SKM-1 treated with dmso at 0.1 percent for 144 hours (cell line): ENCODE results near the gene SLC43A2.
A peak's percentile ranks its signal among the peaks of the same experiment; 100 is the strongest.

ENCODE experiments used
- DNase-seq: peaks from one replicate; lab custom pipeline; 2025; ENCODE audit not compliant: unreplicated experiment; lab: John Stamatoyannopoulos, UW

The SLC43A2 gene

DNA sequence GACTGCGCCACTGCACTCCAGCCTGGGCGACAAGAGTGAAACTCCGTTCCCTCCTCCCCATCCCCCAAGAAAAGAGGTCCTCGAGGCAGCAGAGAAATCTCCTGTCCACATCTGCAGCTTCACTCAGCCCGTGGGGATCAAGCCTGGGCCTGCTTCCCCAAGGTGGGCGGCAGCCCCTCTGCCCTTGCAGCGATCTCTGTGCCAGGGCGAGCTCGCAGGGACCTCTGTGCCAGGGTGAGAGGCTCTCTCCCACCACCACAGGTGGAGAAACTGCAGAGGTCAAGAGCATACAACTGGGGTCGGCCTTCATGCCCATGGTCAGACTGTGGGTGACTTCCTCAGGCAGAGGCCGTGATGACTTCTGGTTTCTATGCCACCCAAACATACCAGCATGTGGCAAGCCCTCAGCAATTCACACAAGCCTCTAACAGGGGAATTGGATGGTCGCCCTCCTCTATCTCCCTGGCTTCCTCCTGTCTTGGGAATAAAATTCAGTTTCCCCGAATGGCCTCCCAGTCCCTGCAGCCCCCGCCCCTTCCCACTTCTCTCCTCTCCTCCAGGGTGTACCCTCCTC, 5.5 kb downstream of the SLC43A2 start:
- DNase-seq = no peak

DNA sequence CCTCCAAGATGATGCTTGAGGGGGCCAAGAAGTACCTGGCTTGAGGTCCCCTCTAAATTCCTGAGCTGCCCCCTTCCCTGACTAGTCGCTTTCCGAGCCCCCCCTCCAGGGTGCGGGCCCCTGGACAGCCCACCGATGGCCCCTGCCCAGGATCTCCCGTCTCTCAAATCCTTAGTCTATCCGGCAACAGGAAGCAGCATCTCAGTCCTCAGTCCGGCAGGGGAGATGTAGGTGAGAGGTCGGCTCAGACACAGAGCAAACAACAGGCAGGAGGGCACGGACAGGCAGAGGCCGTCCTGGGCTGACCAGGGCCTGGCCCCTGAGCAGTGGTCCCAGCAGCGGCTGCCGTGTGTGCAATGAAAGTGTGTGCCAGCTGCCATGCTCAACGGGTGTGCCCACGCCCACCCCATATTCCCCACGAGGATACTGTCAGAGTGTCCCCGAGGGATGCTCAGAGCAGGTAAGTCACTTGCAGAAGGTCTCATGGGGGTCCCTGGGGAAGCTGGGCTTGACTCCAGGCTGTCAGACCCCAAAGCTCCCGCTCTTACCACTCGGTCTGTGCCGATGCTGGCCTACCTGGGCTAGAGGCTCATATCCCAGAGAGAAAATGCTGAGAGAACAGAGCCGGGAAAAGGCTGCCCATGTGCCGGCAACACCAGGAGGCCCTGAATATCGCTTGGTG, 7.2 kb downstream of the SLC43A2 start:
- no peak for DNase-seq

DNA sequence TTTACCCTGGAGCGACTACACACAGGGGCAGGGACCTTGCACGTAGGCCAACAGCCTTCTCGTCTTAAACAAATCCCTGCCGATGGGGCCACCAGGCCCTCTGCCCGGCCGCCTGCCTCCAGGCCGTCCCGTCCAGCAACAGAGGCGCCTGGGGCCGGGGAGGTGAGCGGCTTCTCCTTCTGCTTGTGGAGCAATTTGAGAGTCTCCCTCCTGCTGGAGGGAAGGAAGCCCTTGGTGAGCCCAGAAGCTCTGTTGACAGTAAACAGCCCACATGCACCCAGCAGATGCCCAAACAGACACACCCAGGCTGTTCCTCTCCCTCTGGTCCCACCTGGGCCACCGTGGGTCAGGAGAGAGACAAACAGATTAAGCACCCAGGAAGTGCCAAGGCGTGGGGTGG, 8.1 kb downstream of the SLC43A2 start:
- no peak for DNase-seq

GRCh38 chr17:1617620-1618174, 10.9 kb downstream of the SLC43A2 start:
- no peak for DNase-seq

DNA sequence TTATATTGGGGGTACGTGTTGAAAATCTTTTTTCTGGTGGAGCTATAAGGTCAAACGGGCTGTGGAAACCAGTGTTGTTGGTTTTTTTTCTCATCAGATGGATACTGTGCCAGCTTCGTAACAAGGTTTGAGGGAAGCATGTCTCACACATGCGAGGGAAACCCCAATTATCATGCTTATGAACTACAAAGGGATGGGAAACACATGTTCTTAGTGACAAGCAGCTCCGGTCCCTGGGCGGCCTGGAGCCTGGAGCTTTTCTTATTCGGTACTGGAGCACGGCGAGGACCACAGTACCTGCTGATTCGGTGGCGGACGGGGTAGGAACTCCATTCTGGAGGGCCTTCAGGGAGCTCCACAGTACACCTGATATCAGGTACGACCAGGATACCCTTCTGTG, 12.5 kb downstream of the SLC43A2 start:
- no peak for DNase-seq

GRCh38 chr17:1612400-1612799, 16.2 kb downstream of the SLC43A2 start:
- no peak for DNase-seq

DNA sequence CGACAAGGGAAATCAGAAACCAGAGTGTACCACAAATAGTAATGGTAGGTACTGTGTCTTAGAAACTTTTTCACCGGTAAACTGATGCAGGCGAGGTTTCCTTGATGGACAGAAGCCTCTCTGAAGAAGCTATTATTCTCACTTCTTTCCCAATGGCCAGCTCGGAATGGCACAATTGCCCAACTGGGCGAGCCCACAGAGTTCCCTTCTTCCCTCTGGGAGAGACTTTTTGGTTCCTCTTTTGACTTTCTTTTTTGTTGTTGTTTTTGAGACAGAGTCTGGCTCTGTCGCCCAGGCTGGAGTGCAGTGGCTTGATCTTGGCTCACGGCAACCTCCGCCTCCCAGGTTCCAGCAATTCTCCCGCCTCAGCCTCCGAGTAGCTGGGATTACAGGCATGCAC, 16.9 kb downstream of the SLC43A2 start:
- DNase-seq = peak; percentile 20

DNA sequence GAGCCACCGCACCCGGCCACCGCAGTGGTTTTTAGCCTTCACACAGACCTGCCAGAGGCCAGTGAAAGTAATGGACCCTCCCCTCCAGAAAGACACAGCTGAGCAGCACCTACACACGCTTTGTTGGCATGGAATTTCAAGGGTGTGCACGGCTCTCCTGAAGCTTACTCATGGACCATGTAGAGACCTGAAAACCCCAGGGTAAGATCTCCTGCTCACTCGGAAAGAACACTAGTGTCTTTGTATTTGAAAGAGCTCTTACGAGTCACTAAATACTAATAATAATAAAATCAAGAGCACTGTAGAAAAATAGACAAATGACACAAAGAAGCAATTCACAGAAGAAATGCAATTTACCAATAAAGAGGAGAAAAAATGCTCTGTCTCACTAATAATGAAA, 20.0 kb downstream of the SLC43A2 start:
- DNase-seq = no peak

DNA sequence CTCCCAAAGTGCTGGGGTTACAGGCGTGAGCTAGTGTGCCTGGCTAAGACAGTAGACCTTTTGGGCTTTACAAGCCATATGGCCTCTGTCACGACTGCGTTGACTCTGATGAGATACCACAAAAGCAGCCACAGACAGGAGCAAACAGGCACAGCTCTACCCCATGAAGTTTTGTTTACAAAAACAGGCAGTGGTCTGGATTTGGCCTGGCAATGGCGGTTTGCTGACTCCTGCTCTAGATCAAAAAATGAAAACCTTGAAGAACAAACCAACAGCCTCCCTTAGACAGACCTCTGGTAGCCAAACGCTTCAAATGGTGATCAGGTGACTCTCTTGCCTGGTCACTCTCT, 20.7 kb downstream of the SLC43A2 start:
- no peak for DNase-seq

GRCh38 chr17:1606352-1606985, 22.2 kb downstream of the SLC43A2 start:
- DNase-seq = no peak

GRCh38 chr17:1605681-1606351, 22.8 kb downstream of the SLC43A2 start:
- DNase-seq = no peak

DNA sequence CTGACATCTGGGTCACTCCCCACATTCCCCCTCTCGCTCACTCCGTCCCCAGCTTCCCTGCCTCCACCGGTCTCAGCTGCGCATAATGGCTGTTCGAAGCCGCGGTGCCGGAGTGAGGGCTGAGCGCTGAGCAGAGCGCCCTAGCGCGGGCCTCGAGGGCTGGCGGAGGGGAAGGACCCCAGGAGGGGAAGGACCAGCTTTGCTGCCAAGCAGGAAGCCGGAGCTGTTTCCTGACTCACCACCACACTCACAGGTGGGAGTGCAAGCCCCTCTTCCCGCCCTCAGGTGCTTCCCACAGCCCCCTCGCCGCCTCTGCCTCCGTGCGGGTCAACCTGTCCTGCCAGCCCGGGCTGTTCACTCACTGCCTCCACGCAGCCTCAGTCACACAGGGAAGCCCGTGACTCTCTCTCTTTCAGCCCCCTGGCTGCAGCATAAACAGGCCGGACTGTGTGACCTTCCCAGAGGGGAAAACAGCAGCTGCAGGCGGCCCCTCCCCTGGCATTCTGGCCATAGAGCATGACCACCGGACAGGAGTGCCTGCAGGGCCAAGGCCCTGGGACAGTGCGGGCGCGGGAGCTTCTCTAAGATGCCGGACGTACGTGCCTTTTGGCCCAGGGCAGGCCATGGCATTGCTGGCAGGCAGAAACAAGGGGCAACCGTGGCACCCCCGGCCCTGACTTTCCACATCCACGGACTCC, 23.7 kb downstream of the SLC43A2 start:
- no peak for DNase-seq

GRCh38 chr17:1601571-1601970, 27.1 kb downstream of the SLC43A2 start:
- DNase-seq = no peak

- no peak for DNase-seq
Observed at GRCh38 chr17:1598399-1599095, 30.1 kb downstream of the SLC43A2 start.

- DNase-seq = no peak
Observed at GRCh38 chr17:1597861-1598342, 30.7 kb downstream of the SLC43A2 start.

DNA sequence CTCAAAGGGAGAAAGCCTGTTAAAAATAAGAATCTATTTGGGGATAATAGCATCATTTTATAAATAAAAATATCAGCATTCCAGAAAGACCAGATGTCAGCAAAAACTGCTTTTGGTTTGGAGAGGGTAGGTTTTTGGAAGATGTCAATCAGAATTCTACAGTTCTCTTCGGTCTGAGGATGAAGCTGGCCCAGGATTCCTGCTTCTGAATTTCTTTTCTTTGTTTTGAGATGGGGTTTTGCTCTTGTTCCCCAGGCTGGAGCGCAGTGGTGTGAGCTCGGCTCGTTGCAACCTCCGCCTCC, 35.1 kb downstream of the SLC43A2 start:
- DNase-seq = no peak

DNA sequence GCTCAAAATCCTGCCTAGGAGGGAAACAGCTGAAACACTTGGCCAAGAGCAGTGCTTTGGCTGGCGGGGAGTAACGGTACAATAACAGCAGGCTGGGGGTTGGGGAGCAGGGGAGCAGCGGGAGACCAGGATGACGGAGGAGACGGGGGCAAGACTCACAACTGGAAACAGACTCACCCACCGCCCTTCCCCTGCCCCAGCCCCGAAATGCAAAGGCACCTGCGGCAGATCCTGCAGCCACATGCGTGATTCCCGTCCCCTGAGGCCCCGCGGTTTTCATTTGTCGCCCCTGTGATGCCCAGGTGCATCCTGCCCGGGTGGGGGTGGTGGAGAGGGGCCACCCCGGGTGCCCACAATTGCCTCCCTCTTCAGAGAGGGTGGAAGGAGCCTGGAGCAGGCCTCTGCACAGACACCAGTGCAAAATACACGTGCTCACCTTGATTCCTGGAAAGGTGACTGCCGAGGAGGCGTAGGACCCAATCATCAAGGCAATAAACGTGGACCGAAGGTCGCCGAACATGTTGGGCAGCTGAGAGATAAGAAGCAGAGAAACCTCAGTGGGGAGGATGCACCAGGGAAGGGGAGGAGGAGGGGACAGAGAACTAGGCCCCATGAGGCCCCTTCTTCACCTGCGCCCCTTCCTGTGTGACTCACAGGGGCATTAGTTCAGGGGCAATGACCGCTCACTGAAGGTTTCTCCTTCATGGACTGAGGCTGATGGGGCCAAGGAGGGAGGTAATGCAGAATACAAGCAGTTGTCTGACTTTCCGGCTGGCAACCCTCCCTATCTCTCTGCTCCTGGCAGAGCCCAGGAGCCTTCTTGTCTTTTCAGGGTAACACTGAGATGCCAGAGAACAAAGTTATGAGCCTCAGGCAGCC, 35.6 kb downstream of the SLC43A2 start:
- DNase-seq = no peak

DNA sequence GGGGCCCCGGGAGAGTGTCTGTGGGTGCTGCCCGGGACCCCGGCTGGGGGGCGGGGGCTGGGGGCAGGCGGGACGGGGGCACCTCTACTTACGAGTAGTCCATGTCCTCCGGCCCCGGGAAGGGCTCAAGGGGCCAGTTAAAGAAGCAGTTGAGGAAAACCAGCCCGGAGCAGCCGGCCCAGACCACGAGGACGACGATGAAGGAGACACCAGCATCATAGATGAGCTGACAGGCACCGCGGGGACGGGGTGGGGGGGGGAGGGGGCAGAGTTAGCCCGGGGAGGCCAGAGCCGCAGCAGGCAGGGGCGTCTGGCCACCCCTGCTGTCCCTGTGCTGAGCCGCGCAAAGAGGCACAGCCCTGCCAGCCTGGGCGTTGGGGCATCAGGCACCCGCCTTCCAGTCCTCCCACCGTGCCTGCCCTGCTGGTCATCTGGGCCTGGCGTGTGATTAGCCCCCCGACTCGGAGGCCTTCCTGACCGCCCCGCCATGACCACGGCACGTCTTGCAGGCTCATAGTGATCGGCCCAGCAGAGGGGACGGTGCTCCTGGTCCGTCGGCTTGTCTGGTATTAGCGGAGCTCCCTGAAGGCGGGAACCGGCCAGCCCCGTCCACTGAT, 37.1 kb downstream of the SLC43A2 start:
- DNase-seq = no peak

DNA sequence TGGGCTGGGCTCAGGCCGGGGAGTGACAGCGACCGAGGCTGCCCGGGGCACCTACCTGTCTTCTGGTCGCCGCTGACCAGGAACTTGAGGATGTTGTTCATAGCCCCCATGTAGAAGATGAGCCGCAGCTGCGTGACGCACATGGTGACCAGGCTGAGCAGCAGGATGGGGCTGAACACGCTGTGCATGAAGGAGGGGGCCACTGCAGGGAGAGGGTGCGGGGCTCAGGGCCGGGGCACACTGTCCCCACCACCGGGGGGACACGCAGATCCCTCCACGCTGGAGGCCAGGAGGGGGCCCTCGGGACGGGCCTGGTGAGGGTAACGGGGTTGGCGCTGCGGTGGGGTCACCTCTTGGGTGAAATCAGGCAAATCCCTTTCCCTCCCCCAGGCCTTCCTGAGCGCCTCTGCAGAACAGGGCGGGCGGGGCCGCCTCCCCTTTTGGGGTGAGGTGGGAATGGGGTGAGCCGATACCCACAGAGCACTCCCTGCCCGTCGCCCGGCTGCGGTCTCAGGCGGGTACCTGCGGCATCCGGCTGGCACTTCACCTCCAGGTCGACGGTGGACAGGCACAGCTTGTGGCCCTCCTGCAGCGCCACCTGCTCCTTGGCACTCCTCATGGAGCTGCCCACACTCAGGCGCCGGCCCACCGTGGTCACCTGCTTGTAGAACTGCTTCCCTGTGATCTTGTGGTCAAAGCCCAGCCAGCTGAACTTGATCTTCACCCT, 37.7 kb downstream of the SLC43A2 start:
- no peak for DNase-seq
